ENCODE data around the gene ALCAM.
A peak's percentile ranks its signal among the peaks of the same experiment; 100 is the strongest.

- TF ChIP-seq REST (IDR thresholded peaks at IDR 0.05; ENCODE audit: low read depth, low read length): no peak
- TF ChIP-seq CTCF (IDR thresholded peaks at IDR 0.05): no peak
- TF ChIP-seq CHD2 (IDR thresholded peaks at IDR 0.05; ENCODE audit: low read length, partially characterized antibody): no peak
- TF ChIP-seq MAX (IDR thresholded peaks at IDR 0.05; ENCODE audit: low read depth): no peak
- TF ChIP-seq POLR2AphosphoS5 (IDR thresholded peaks at IDR 0.05; ENCODE audit: low read depth, low read length): no peak
- no peak for TF ChIP-seq IRF3 (IDR thresholded peaks at IDR 0.05; ENCODE audit: low read depth, low read length)
- TF ChIP-seq EP300 (IDR thresholded peaks at IDR 0.05; ENCODE audit: borderline replicate concordance in 1 of 2, low read depth in 1 of 2, low read length in 1 of 2): peak in 1 of 2 experiments; percentile 40; a peak in 1 of 4 replicates
- no peak for TF ChIP-seq MXI1 (IDR thresholded peaks at IDR 0.05; ENCODE audit: low read depth, low read length)
- TF ChIP-seq SMC3 (IDR thresholded peaks at IDR 0.05; ENCODE audit: low read depth, low read length): no peak
- TF ChIP-seq EZH2phosphoT487 (IDR thresholded peaks at IDR 0.05; ENCODE audit: borderline replicate concordance, low read depth): no peak
- TF ChIP-seq RCOR1 (IDR thresholded peaks at IDR 0.05; ENCODE audit: low read length): no peak
- TF ChIP-seq TAF1 (IDR thresholded peaks at IDR 0.05; ENCODE audit: borderline replicate concordance, low read depth, low read length): no peak
- TF ChIP-seq ZBTB33 (IDR thresholded peaks at IDR 0.05; ENCODE audit: borderline replicate concordance, low read depth): no peak
Measured at GRCh38 chr3:105351821-105352220, 14.9 kb upstream of the ALCAM start.

Measured in SK-N-SH (cell line).